ENCODE measurements around the gene ARFGAP1.

DNA sequence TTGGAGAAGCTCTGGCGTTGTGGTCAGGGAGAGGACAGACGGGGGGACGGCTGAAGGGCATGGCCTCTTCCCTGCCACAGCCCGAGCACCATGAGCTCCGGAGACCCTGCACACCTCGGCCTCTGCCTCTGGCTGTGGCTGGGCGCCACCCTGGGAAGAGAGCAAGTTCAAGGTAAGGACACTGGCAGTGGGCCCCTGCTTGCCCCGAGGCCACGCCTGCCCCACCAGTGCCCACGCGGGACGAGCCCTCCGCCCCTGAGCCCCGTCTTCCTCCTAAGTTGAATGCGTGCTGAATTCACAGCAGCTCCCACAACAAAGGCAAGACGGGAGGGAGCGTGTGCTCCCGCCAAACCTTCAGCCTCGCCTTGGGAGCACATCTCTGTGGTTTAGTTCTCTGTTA lies 22.4 kb downstream of the ARFGAP1 start:
- no peak for TF ChIP-seq HDAC2 (IDR thresholded peaks at IDR 0.05)
- TF ChIP-seq CHD2 (IDR thresholded peaks at IDR 0.05; ENCODE audit: low read length, partially characterized antibody), result no peak
